SH-SY5Y (cell line): ENCODE measurements around the gene MICAL3.

Experiments used
- GATA2 ChIP-seq: IDR thresholded peaks from 2 replicates; pipeline ENCODE4 v1.6.1; 2011; ENCODE audit warnings: mild to moderate bottlenecking, low read depth, low read length
- GATA3 ChIP-seq: IDR thresholded peaks from 2 replicates; pipeline ENCODE4 v1.6.1; 2011; ENCODE audit warnings: low read depth, mild to moderate bottlenecking, low read length, moderate library complexity

GRCh38 chr22:17939011-17939410 lies 85.3 kb downstream of the MICAL3 start:
- no peak for TF ChIP-seq GATA2
- no peak for TF ChIP-seq GATA3
